ENCODE measurements around the gene SMC5.

Gene SMC5

DNA sequence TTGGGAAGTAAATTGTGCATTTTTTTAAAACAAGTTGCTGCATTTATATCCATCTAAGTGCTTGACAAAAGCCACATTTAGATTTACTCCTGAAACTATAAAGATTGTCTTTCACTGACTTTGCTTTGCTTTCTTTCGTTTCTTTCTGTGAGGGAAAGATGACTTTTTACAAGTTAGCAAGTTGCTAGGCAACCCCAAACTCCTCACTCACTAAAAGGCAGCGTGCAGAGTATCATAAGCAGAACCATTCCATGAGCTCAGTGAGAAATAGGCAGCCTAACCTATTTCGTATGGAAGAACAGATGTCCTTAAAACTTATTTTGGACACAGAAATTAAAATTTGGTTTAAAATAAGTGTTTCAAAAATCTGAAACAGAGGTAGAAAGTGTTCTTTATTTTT is 126.6 kb downstream of the SMC5 start:
- H3K4me3 ChIP-seq (ENCODE audit: control insufficient read depth, low read depth, low read length), result no peak overlapping the region
- no peak for DNase-seq (ENCODE audit: low read depth)
- TF ChIP-seq, protein P1, sequence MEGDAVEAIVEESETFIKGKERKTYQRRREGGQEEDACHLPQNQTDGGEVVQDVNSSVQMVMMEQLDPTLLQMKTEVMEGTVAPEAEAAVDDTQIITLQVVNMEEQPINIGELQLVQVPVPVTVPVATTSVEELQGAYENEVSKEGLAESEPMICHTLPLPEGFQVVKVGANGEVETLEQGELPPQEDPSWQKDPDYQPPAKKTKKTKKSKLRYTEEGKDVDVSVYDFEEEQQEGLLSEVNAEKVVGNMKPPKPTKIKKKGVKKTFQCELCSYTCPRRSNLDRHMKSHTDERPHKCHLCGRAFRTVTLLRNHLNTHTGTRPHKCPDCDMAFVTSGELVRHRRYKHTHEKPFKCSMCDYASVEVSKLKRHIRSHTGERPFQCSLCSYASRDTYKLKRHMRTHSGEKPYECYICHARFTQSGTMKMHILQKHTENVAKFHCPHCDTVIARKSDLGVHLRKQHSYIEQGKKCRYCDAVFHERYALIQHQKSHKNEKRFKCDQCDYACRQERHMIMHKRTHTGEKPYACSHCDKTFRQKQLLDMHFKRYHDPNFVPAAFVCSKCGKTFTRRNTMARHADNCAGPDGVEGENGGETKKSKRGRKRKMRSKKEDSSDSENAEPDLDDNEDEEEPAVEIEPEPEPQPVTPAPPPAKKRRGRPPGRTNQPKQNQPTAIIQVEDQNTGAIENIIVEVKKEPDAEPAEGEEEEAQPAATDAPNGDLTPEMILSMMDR (IDR thresholded peaks at IDR 0.05; ENCODE audit: control insufficient read depth, insufficient read depth, low read depth, low read length, missing control alignments), result no peak

DNA sequence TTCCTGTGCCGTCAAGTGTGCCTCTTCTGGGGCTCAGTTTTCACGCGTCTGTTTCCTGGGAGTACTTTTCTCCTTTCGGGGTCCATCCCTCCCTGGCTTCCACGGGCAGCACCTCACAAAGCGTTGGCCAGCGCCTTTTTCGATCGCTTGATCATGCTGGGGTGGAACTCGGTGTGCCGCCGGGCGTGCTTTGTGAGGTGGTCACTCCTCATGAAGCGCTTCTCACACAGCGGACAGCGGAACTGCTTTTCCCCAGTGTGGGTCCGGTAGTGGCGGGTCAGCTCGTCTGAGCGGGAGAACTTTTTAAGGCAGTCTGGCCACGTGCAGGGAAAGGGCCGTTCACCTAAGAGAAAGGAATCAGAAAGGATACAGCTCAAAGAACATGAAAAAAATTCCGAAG is 128.9 kb downstream of the SMC5 start:
- H3K4me3 ChIP-seq (ENCODE audit: control insufficient read depth, low read depth, low read length), result no peak overlapping the region
- no peak for DNase-seq (ENCODE audit: low read depth)
- TF ChIP-seq, protein P1 (IDR thresholded peaks at IDR 0.05; ENCODE audit: control insufficient read depth, insufficient read depth, low read depth, low read length, missing control alignments), result no peak

DNA sequence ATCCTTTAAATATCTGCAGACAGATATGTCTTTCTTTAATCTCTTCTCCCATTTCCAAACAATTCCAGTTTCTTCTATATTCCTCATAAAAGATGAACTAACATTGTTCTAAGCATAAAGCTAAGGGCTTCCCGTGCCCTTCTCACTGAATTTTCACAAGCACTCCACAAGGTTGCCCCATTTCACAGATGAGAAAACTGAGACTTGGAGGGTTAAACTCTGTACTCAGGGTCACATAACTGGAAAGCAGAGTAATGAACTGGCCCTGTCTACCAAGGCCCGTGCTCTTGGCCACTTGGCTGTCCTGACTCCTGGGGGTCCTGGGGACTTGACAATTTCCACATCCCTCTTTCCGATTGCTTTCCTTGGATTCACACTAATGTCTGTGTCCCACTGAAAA is 130.4 kb downstream of the SMC5 start:
- H3K4me3 ChIP-seq (ENCODE audit: control insufficient read depth, low read depth, low read length), result no peak overlapping the region
- DNase-seq (ENCODE audit: low read depth), result no peak
- TF ChIP-seq, protein P1 (IDR thresholded peaks at IDR 0.05; ENCODE audit: control insufficient read depth, insufficient read depth, low read depth, low read length, missing control alignments), result no peak

DNA sequence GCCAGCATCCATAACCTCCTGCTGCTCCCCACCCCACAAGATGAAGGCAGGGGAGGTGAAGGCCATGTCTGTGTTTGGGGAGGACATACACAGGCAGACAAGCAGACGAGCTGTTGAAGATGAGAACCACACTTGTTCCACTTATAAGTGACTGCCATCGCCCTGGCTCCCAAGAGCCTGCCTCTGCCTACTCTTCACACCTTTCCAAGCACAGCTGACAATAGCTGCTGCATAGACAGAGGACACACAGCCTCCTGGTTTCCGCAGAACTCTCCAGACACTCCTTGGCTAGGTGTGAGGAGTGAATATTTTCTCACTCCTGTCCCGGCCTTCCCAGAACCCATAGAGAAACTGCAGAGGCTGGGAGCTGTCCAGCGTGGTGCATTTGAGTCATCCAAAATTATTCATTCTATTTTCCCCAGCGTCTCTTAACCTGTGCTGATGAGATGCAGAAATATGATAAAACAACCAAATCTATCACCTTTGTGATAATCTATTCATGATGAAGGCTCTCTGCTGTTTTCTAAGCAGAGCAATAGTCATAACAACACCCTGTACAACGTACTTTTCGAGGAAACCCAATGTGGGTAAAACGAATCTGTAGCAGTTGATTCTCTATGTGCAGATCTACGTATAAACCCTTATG is 131.0 kb downstream of the SMC5 start:
- no peak for DNase-seq (ENCODE audit: low read depth)
- TF ChIP-seq, protein P1 (IDR thresholded peaks at IDR 0.05; ENCODE audit: control insufficient read depth, insufficient read depth, low read depth, low read length, missing control alignments), result no peak
- no peak overlapping the region for H3K4me3 ChIP-seq (ENCODE audit: control insufficient read depth, low read depth, low read length)

DNA sequence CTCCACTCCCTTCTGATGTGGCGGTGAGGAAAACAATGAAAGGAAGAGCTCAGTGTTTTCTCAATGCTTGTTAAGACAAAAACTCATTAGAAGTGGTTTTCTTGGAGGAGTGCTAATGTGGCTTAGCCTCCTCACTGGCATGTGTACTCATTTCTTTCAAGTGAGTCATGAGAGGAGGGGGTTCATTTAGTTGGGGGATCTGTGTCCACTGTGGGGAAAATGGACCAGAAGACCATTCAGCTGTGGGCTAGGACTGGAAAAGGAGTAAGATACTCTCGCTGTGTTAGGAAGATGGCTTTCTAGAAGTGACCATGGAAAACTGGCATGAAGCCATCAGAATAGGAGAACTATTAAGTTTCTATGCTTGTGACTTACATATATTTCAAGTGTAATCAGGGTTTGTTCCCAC is 132.2 kb downstream of the SMC5 start:
- H3K4me3 ChIP-seq (ENCODE audit: control insufficient read depth, low read depth, low read length), result no peak overlapping the region
- no peak for DNase-seq (ENCODE audit: low read depth)
- TF ChIP-seq, protein P1 (IDR thresholded peaks at IDR 0.05; ENCODE audit: control insufficient read depth, insufficient read depth, low read depth, low read length, missing control alignments), result no peak

DNA sequence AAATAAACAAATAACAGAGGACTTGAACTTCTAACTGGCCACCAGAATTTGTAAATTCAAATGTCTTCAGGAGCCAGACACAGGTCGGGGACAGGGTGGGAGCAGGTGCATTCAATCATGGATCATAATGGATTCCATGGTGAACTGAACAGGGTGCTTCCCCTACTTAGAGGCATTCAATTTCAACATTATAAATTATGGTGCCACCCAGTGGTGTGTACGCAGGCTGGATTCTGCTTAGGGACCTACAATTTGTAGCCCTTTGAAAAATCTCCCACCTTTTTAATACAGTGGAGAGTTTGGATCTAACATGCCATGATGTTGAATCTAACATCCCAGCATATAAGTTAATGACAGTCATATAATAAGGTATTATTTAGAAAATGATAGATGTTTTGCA is 133.4 kb downstream of the SMC5 start:
- no peak overlapping the region for H3K4me3 ChIP-seq (ENCODE audit: control insufficient read depth, low read depth, low read length)
- TF ChIP-seq, protein P1 (IDR thresholded peaks at IDR 0.05; ENCODE audit: control insufficient read depth, insufficient read depth, low read depth, low read length, missing control alignments), result peak; percentile 29
- no peak for DNase-seq (ENCODE audit: low read depth)

All from AG09309 (cell line).